ENCODE results near the gene AP3S2.
"Not testable (repeated sequence)": the region's sequence is repeated elsewhere in the genome, so short reads cannot be mapped to it uniquely, and the experiment has no call there.

Gene AP3S2

GRCh38 chr15:89783111-89783860, 110.5 kb downstream of the AP3S2 start:
- DNase-seq (ENCODE audit: insufficient read length, low spot score) (no peak), FAIRE-seq (no peak)

- not testable (repeated sequence) for FAIRE-seq; DNase-seq (ENCODE audit: insufficient read length, low spot score)
Measured at GRCh38 chr15:89782619-89782950, 111.2 kb downstream of the AP3S2 start.

GRCh38 chr15:89781891-89782618, 111.7 kb downstream of the AP3S2 start:
- no peak for DNase-seq (ENCODE audit: insufficient read length, low spot score)
- no peak for FAIRE-seq

- no peak for DNase-seq (ENCODE audit: insufficient read length, low spot score)
- no peak for FAIRE-seq
Measured at GRCh38 chr15:89781055-89781454, 112.7 kb downstream of the AP3S2 start.

- no peak for FAIRE-seq
- no peak for DNase-seq (ENCODE audit: insufficient read length, low spot score)
Measured at GRCh38 chr15:89780601-89781000, 113.2 kb downstream of the AP3S2 start.

All from GM19239 (cell line).